Measurements from ENCODE around the gene ATOSA. TPM values are rescaled to one million over a fixed set of nuclear protein-coding genes. Genes with fewer than 3 reads are reported as not detected.

Gene ATOSA
- total and polyA plus RNA-seq, 4 donors, result 12.8 to 77.8 (median 26.1) TPM

Other genes starting within 250 kb of the ATOSA start
- gene MYO5A, start 150.5 kb downstream of the ATOSA start, total RNA-seq, result 1 to 10 TPM; 4.8 to 7.1 TPM
- 1 to 10 TPM; 1.0 to 1.3 TPM for gene MYO5A, start 150.5 kb downstream of the ATOSA start, polyA plus RNA-seq
- gene ARPP19, start 110.4 kb downstream of the ATOSA start, total RNA-seq, result 10 to 100 TPM; 42.4 to 55.6 TPM
- 10 to 100 TPM; 12.1 to 20.9 TPM for gene ARPP19, start 110.4 kb downstream of the ATOSA start, polyA plus RNA-seq
- gene ONECUT1, start 110.9 kb upstream of the ATOSA start, total RNA-seq, result 10 to 100 TPM; 14.1 to 51.0 TPM
- 10 to 100 TPM in 1 of 2 donors, 1 to 10 TPM in 1; 7.7 to 15.4 TPM for gene ONECUT1, start 110.9 kb upstream of the ATOSA start, polyA plus RNA-seq

Data from liver (tissue), 4 donors.